Bone marrow (tissue), 2 donors: ENCODE data around the gene CDH22.

Source experiments
- DNase-seq, 2 donors: peaks; one replicate each; lab custom pipeline; 2025; lab: John Stamatoyannopoulos, UW

Gene CDH22, protein sequence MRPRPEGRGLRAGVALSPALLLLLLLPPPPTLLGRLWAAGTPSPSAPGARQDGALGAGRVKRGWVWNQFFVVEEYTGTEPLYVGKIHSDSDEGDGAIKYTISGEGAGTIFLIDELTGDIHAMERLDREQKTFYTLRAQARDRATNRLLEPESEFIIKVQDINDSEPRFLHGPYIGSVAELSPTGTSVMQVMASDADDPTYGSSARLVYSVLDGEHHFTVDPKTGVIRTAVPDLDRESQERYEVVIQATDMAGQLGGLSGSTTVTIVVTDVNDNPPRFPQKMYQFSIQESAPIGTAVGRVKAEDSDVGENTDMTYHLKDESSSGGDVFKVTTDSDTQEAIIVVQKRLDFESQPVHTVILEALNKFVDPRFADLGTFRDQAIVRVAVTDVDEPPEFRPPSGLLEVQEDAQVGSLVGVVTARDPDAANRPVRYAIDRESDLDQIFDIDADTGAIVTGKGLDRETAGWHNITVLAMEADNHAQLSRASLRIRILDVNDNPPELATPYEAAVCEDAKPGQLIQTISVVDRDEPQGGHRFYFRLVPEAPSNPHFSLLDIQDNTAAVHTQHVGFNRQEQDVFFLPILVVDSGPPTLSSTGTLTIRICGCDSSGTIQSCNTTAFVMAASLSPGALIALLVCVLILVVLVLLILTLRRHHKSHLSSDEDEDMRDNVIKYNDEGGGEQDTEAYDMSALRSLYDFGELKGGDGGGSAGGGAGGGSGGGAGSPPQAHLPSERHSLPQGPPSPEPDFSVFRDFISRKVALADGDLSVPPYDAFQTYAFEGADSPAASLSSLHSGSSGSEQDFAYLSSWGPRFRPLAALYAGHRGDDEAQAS

DNA sequence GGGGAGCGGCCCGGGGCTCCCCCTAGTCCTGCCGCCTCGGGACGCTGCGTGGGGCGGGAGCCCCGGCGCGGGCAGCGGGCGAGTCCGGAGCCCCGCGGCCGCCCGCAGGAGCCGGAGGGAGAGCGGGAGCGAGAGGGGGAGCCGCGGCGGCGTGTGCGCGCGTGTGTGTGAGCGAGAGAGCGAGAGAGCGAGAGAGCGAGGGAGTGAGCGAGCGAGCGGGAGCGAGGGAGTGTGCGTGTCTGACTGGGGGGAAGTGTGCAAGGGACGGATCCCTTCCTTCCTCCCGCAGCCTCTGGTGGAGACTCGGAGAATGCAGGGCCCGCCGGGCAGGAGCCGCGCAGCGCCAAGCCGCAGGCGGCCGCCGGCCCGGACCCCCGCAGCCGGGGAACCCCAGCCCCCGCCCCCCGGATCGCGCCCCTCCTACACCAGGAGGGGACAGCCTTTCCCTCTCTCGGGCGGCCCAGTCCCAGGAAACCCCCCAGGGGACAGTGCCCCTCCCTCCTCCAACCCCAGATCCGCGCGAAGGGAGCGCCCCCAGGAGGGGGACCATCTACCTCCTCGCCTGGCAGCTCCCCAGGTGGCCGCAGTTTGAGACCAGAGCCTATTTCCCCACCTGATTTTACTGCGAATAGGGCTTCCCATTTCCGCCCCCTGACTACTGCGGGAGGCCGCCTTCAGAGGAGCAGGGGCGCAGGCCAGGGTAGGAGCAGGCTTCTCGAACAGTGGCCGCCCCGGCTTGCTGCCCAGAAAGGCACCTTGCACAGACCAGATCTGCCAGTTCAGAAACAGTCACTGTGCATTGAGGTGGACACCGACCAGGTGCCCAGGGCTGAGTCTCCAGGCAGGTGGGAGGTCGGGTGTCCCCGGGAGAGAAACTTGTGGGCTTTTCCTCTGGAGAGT lies at the start of gene CDH22:
Gene CDH22, minus strand, starts transcription at position 241 of the 900 bp plus-strand sequence. CDS start 57,204 bp downstream, outside the sequence.
- DNase-seq: peak in 1 of 2 donors; percentile 12

DNA sequence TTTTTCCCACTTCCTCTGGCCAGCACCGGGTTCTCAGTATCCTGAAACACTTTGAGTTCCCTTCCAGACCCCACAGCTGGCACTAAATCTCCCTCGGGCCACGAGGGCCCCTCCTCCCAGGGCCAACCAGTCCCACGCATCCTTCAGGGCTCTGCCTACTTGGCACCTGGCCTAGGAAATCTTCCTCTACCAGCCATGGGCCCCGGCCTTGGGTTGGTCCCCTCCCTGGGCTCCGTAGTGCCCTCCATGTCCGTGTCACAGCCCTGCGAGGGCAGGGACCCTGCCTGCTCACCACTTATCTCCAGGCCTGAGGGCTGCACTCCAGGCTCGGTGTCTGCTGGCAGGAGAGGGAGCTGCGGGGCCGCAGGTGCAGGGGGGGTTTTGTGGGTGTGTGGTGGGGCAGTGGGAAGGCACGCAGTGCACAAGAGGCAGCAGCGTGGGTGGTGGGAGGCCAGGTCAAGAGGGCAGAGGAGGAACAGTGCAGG lies 48.8 kb upstream of the CDH22 start:
- DNase-seq: no peak

DNA sequence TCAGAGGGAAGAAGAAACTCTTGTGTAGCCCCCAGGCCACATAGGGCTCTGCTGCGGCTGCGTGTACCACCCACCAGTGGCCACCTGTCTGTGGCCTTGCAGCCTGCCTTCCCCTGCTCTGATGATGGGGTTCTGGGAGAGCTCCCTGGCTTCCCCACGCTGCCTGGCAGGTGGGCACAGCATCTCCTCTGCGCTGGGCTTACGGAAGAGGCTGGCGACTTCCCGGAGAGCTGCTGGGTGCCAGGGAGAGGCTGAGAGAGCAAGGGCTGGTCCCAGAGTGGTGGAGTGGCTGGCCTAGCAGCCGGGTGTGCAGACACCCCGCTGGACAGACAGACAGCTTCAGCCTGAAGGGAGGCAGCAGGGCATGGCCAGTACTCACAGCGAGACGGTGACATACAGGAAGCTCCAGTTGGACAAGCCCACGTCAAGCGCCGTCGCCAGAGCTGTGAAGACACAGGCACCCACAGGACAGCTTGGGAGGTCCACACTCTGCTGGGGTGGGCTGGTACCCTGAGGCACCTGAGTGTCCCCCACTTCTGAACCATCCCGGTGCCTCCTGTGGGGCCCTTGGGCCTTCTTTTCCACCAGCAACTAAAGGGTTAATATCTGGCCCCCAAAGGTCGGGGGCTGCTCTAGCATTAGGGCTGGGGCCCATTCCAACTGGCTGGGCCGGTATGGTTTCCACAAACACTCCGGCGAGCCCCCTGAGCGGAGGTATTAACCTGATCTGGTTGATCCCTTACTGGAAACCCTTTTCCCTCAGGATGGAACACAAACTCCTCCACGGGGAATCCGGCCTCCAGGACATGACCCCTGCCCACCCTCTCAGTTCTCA lies 48.1 kb upstream of the CDH22 start:
- no peak for DNase-seq

DNA sequence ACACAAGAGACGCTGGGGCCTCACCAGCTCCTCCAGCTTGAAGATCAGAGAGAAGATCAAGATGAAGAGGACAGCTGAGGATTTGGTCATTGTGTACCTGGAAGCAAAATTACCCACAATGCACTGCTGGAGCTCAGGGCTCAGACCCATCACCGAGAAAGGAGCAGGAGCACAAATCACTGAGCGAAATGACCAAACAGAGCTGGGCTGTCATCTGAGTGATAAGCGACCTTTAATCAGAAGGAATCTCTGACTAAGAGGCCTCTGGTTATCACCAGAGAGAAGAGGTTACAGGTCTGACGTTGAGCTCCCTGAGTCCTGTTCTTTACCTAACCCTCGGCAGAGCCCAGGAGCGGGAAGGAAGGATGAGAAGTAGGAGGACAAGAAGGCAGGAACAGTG lies 47.5 kb upstream of the CDH22 start:
- DNase-seq: no peak

DNA sequence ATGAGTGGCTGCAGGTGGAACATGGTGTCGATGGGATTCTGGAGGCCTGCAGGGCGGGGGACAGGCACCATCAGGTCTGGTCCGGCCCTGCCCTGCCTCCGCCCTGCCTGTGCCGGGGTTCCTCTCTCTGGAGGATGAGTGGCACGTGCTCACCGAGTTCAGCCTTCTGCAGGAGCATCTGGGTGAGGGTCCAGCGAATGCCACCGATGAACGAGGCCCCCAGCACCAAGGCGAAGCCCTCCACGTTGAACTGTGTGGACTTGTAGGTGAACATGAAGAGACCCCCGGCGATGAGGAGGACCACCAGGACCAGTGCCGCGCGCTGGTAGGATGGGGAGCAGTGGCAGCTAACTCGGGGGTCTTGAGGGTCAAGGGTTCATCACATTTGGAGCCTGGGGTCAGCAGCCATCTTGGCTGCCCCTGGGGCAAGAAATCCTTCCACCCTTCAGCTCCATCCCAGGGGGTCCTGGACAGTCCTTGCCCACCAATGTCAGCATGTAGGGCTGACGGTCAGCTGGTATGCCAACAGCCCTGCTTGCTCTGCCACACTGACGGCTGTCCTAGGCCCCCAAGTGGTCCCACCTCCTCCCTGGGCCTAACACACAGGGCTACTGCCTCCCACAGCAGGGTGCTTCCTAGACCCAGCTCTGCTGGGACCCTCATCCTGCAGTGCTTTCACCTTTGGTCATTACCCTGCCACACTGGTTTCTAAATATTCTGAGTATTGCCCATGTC lies 46.8 kb upstream of the CDH22 start:
- DNase-seq: no peak

DNA sequence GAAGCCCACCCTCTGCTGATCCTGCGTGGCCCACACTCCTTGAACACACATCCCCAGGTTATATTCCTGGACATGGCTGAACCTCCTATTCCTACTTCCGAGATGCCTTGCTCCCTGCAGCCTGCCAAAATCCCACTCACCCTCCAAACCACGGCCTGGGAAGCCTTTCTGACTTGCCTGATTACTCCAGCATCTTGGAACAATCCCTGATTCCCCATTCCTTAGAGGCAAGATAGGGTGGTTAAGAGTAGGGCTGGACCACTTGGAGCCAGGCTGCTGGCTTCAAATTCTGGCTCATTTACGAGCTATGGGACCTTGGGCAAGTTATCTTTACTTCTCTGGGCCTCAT lies 45.9 kb upstream of the CDH22 start:
- no peak for DNase-seq

DNA sequence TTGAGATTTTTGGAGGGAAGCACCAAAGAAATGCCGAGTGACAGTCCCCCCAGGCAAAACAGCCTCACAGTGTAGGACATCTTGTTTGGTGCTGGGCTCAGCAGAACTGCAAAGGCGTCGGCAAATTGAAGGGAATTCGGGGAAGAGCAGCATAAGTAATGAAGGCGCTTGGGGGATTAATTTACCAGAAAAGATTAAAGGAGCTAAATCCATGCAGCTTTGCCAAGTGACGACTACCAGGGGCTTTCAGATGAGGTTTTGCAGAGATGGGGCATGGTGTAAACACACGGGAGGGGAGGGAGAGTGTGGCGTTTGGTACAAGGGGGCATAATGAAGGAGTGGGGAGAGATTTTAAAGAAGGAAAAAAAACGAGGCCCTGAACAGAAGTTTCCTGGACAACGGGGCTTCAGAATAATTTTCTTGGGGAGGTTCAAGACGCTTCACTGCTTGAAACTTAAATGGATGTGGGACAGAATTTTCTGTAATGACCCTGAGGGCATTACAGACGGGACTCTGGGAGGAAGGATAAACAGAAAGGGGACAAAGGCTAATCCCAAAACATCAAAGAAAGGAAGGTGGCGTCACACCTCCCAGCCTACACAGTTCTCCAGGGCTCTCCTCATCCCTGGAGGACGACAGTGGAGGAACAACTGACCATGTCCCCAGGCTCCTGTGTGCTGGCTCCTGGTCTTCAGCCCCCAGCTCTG lies 45.4 kb upstream of the CDH22 start:
- DNase-seq: no peak

DNA sequence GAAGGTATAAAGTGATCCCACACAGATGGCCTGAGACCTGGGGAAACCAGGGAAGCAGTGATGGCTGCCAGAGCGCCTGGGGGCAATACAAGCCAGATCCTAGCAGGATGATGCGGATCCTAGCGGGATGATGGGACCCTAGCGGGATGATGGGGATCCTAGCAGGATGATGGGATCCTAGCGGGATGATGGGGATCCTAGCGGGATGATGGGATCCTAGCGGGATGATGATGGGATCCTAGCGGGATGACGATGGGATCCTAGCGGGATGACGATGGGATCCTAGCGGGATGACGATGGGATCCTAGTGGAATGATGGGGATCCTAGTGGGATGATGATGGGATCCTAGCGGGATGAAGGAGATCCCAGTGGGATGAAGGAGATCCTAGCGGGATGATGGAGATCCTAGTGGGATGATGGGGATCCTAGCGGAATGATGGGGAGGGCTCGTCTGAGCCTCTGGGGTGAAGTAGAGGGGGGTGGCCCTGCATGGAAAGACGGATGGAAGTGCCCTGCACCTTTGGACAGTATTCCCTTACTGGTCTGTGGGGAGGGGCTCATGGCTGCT lies 44.2 kb upstream of the CDH22 start:
- no peak for DNase-seq

DNA sequence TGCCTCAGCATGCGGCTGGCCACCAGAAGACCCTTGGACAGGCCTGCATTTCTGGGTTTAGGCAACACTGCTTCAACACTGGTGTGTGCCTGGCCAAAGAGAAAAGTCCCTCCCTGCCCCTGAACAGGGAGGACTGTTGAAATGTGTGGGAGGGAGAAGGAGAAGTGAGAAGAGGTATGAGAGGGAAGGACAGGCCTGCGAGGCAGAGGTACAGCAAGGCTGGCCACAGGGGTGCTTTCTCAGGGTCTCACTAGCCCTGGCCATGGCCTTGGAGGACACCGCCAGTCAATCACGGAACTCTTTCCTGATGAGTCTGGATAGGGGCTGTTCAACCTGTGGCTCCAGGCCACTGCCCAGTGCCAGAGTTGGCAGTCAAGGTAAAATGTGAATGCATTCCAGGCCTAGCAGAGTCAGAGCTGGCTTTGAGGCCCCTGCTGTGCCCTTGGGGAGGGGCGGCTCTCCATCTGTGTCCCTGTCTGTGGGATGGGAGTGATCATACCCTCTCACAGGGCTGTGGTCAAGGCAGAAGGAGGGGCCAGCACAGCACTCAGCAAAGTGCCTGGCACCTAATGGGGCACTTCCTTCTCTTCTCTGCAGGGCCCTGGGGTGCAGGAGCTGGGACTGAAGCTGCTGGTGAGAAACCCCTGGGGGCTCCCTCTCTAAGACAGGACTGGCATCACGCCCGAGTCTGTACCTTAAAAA lies 43.2 kb upstream of the CDH22 start:
- no peak for DNase-seq

DNA sequence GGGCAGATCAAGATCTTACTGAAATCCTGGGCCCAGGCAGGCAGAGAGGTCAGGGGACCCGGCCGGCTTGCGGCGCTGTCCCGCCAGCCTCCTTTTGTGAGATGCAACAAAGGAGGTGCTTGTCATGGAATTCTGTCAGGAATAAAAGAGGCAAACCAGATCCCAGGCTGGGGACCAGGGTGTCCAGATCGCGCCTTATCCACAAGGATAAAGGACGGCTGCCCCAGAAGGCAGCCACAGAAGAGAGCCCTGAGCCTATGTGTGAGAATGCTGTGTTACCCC lies 42.6 kb upstream of the CDH22 start:
- no peak for DNase-seq

DNA sequence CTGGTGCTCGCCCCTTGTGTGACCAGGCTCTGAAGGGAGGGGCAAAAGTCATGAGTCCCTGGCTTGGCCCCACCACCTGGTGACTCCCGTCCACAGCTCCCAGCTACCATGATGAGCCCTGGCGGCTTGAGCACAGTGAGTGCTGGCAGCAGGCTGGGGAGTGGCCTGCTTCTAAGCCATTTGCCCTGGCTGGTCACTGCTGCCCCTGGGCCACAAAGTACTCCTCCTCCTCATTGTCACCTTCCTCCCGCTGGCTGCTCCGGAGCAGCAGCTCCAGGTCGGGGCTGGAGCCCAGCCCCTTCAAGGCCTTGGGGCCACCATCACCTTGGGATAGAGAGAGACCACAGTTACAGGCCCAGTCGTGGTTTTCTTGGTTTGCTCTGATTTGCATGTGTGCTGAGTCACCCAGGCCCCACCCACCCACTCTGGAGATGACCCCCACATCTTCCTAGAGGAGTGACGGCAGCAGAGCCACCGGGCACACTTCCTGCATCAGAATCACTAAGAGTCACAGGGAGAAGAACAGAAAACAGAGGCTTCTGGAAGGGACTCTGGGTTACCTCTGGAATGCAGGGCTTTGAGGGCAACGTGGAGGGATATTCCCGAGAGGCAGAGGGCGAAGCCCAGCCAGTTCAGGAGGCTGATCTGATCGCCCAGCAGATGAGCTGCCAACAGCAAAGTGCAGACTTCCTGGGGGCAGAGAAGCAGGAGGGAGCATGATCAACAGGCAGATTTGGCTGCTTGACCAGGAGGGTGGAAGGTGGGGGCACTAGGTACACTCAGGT lies 42.1 kb upstream of the CDH22 start:
- peak; percentile 9 to 16 for DNase-seq

DNA sequence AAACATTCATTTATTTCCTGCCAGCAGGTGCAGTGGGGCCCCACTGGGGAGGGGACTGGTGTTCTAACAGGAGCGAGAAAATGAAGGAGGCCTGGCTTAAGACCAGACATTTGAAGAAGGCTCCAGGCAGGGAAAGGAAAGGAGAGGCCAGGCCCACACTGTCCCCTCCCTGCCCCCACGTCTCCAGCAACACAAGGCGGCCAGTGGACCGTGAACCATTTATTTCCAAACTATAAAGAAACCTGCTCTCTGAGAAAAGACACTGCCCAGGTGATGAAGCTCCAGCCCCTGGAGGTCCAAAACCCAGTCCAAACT lies 41.4 kb upstream of the CDH22 start:
- DNase-seq: no peak

DNA sequence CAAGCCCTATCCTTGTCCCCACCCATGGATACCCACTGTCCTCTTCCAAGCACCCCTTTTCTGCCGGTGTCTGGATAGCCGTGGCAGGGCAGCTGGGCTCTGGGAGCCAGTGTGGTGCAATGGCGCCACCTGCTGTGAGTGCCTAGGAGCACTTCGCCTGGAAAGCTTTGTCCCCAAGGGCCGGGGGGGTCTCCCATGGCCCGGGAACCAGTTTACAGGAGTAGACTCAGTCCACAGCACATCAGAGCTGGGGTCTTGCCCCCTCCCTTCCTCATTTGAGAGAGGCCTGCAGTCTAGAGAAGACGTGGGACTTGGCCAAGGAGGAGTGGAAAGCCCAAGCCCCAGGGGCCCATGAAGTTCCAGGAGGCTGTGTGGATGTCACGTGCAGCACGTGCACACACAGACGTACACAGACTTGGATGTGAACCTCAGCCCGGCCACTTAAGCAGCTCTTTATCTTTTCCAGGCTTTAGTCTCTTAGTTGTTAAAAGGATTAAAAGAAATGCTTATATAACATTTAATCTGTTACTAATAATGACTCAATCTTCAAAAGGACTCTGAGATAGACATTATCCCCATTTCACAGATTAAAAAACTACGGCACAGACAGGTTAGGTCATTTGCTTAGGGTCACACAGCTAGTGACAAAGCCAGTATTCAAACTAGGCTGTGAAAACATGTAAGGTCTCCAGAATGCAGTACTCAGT lies 40.9 kb upstream of the CDH22 start:
- peak; percentile 7 to 31 for DNase-seq

DNA sequence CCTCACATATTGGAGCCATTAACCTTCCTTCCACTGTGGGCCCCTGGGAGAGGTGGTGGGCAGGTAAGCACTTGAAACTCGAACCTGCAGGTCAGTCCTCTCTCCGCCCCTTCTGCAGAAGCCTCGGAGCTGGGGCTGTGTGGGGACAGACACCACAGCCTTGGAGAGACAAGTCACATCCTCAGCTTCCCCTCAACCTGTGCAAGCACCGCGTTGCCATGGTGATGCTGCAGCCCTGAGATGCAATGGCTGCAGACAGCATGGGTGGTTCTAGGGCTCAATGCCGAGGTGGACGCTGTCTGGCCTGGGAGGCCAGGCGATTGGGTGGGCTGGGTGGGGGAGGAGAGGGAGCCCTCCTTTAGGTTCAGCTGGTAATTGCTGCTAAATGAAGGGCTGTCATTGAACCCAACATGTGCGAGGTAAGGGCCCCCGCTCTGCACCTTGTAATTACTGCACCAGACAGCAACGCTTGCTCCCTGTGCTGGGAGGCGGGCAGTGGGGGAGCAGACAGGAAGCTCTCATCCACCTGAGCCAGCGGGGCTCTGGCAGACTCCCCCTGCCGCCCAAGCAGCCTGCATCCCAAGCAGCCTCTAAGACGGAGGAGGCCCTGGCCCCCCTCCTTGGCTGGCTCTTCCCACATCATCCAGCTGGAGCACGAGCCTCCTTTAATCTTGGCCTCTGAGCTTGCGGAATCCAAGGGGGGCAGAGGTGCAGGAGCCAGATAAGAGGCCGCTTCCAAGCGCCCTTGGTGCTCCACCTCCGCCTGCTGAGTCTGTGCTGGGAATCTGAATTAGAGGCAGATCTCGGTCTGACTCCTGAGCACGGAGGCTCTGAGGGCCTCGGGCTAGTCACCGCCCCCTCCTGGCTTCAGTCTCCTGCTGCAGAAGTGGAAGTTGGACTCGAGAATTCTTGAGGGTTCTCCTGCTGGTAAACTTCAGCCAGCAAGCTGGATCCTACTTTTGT lies 39.8 kb upstream of the CDH22 start:
- DNase-seq: no peak

DNA sequence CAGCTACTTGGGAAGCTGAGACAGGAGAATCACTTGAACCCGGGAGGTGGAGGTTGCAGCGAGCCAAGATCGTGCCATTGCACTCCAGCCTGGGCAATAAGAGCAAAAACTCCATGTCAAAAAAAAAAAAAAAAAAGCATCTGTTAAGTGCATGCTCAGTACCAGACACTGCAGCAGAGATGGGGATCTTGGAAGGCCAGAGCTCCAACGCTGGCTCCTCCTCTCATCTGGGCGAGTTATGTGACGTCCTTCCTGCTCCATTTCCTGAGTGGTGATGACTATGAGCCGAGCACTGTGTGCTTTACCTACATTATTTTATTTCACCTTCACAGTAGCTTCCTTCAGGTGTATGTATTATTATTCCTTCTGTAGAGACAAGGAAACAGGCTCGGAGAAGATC lies 38.5 kb upstream of the CDH22 start:
- DNase-seq: no peak

DNA sequence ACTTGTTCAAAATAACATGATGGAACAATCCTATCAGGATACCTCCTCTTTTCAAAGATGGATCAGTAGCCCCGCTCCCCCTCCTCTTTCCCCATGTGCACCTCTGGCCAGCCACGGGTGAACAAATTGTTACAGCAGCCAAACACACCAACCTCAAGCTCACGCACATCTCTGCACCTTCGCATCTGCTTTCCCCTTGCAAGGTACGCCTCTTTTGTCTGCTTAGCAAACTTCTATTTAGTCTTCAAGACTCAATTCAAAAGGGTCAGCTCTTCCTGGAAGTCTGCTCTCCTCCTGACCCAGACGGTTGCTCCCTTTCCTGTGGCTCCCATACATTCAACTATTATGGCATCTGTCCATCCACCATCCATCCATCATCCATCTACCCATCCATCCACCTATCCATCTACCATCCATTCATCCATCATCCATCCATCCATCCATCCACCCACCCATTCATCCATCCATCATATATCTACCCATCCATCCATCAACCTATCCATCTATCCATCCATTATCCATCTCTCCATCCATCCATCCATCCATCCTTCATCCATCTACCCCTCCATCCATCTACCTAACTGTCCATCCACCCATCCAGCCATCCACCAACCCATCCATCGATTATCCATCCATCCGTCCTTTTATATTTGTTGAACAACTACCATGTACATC lies 36.3 kb upstream of the CDH22 start:
- DNase-seq: no peak
